Measurements from ENCODE around the gene DDX50.
"Not testable (repeated sequence)": the region's sequence is repeated elsewhere in the genome, so short reads cannot be mapped to it uniquely, and the experiment has no call there.

Gene DDX50

DNA sequence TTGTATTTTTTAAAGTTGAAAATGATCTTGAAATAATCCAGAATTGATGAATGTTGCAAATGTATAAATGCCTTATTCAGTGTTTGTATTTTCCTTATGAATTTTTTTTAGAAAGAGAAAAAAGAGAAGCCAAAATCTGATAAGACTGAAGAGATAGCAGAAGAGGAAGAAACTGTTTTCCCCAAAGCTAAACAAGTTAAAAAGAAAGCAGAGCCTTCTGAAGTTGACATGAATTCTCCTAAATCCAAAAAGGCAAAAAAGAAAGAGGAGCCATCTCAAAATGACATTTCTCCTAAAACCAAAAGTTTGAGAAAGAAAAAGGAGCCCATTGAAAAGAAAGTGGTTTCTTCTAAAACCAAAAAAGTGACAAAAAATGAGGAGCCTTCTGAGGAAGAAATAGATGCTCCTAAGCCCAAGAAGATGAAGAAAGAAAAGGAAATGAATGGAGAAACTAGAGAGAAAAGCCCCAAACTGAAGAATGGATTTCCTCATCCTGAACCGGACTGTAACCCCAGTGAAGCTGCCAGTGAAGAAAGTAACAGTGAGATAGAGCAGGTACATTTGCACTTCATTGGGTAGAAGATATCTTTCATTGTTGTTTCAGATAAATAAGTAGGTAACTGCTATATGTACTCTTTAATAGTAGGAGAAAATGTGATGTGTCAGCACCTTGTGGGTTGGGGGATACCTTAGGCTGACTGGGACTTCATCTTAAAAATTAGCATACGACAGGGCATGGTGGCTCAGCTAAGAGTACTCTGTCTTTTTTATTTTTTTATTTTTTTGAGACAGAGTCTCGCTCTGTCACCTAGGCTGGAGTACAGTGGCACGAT, 58.8 kb downstream of the DDX50 start:
- H4K20me1 ChIP-seq (ENCODE audit: insufficient read depth, low read length, poor library complexity, severe bottlenecking), result peaks cover 53% of the 10 kb centered on the region

DNA sequence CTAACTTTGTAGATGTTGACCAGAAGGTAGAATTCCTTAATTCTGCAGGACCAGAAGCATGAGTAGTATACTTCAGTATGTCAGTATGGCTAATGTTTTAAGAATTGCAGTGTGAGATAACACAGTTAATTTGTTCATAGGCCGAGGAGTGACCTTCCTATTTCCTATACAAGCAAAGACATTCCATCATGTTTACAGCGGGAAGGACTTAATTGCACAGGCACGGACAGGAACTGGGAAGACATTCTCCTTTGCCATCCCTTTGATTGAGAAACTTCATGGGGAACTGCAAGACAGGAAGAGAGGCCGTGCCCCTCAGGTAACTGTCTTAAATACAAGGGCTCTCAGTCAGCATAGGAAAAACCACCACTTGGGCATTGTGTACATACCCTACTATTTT, 62.0 kb downstream of the DDX50 start:
- H3F3A ChIP-seq (ENCODE audit: low read depth), result no peaks in the 10 kb centered on the region
- H2AFZ ChIP-seq (ENCODE audit: low read length), result no peak overlapping the region
- no peaks in the 10 kb centered on the region for H3K9me2 ChIP-seq (replicated peaks; ENCODE audit: low read depth, low read length)
- H3K4me1 ChIP-seq (ENCODE audit: insufficient read depth, low read length, poor library complexity, severe bottlenecking), result peaks cover 28% of the 10 kb centered on the region
- no peak overlapping the region for H3K4me3 ChIP-seq (ENCODE audit: low read length, poor library complexity, severe bottlenecking)
- H4K20me1 ChIP-seq (ENCODE audit: insufficient read depth, low read length, poor library complexity, severe bottlenecking), result peaks cover 35% of the 10 kb centered on the region
- H3K9ac ChIP-seq (ENCODE audit: low read depth, low read length, poor library complexity, severe bottlenecking), result no peak overlapping the region
- H3K79me2 ChIP-seq (ENCODE audit: insufficient read depth, low read length), result peaks cover 51% of the 10 kb centered on the region
- H3K9me3 ChIP-seq (ENCODE audit: insufficient read depth, low read depth, low read length), result no peaks in the 10 kb centered on the region
- no peaks in the 10 kb centered on the region for H3K27me3 ChIP-seq (ENCODE audit: insufficient read depth, low read length, poor library complexity, severe bottlenecking)
- peaks cover 67% of the 10 kb centered on the region for H3K36me3 ChIP-seq (ENCODE audit: insufficient read depth, low read length)
- no peak for TF ChIP-seq EZH2phosphoT487 (IDR thresholded peaks at IDR 0.05; ENCODE audit: borderline replicate concordance)
- TF ChIP-seq, protein P1, sequence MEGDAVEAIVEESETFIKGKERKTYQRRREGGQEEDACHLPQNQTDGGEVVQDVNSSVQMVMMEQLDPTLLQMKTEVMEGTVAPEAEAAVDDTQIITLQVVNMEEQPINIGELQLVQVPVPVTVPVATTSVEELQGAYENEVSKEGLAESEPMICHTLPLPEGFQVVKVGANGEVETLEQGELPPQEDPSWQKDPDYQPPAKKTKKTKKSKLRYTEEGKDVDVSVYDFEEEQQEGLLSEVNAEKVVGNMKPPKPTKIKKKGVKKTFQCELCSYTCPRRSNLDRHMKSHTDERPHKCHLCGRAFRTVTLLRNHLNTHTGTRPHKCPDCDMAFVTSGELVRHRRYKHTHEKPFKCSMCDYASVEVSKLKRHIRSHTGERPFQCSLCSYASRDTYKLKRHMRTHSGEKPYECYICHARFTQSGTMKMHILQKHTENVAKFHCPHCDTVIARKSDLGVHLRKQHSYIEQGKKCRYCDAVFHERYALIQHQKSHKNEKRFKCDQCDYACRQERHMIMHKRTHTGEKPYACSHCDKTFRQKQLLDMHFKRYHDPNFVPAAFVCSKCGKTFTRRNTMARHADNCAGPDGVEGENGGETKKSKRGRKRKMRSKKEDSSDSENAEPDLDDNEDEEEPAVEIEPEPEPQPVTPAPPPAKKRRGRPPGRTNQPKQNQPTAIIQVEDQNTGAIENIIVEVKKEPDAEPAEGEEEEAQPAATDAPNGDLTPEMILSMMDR (conservative IDR thresholded peaks at IDR 0.05; ENCODE audit: low read length), result no peak
- no peak overlapping the region for H3K4me2 ChIP-seq (ENCODE audit: low read depth, low read length, poor library complexity, severe bottlenecking)

More for the DNA sequence above, 58.8 kb downstream of the DDX50 start:
- Histone ChIP-seq H2AFZ (ENCODE audit: low read length) (no peak overlapping the region), H3K9ac (ENCODE audit: low read depth, low read length, poor library complexity, severe bottlenecking) (peak overlapping the region; percentile 33), H3K4me2 (ENCODE audit: low read depth, low read length, poor library complexity, severe bottlenecking) (peak overlapping the region; percentile 89), H3K36me3 (ENCODE audit: insufficient read depth, low read length) (peaks cover 38% of the 10 kb centered on the region), H3F3A (ENCODE audit: low read depth) (no peaks in the 10 kb centered on the region), H3K4me3 (ENCODE audit: low read length, poor library complexity, severe bottlenecking) (peak overlapping the region; percentile 60), H3K4me1 (ENCODE audit: insufficient read depth, low read length, poor library complexity, severe bottlenecking) (peaks cover 39% of the 10 kb centered on the region), H3K9me3 (ENCODE audit: insufficient read depth, low read depth, low read length) (no peaks in the 10 kb centered on the region), H3K9me2 (replicated peaks; ENCODE audit: low read depth, low read length) (no peaks in the 10 kb centered on the region), H3K79me2 (ENCODE audit: insufficient read depth, low read length) (peaks cover 74% of the 10 kb centered on the region), H3K27me3 (ENCODE audit: insufficient read depth, low read length, poor library complexity, severe bottlenecking) (no peaks in the 10 kb centered on the region)
- no peak for TF ChIP-seq EZH2phosphoT487 (IDR thresholded peaks at IDR 0.05; ENCODE audit: borderline replicate concordance)
- TF ChIP-seq, protein P1 (conservative IDR thresholded peaks at IDR 0.05; ENCODE audit: low read length), result no peak

DNA sequence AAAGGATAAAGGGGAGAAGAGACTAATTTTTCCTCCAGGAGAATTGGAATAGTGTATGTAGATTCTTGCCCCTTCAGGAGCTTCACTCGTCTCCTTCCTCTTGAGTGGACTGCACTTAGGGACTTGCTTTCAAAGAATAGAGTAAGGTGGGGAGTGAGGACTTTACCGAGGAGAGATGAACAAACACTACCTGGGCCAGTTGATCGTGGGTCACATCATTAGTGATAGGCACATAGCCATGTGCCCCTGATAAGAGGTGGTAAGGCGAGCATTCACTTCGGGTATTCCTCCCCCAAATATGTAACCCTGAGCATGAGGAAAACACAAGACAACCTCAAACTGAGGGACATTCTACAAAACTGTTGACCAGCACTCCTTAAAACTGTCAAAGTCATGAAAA, 72.9 kb downstream of the DDX50 start:
- no peaks in the 10 kb centered on the region for H3K4me1 ChIP-seq (ENCODE audit: insufficient read depth, low read length, poor library complexity, severe bottlenecking)
- TF ChIP-seq, protein P1 (conservative IDR thresholded peaks at IDR 0.05; ENCODE audit: low read length), result no peak
- TF ChIP-seq EZH2phosphoT487 (IDR thresholded peaks at IDR 0.05; ENCODE audit: borderline replicate concordance), result no peak
- H3K9ac ChIP-seq (ENCODE audit: low read depth, low read length, poor library complexity, severe bottlenecking), result no peak overlapping the region
- no peaks in the 10 kb centered on the region for H4K20me1 ChIP-seq (ENCODE audit: insufficient read depth, low read length, poor library complexity, severe bottlenecking)
- no peaks in the 10 kb centered on the region for H3K27me3 ChIP-seq (ENCODE audit: insufficient read depth, low read length, poor library complexity, severe bottlenecking)
- H3F3A ChIP-seq (ENCODE audit: low read depth), result no peaks in the 10 kb centered on the region
- no peak overlapping the region for H3K4me2 ChIP-seq (ENCODE audit: low read depth, low read length, poor library complexity, severe bottlenecking)
- no peak overlapping the region for H3K4me3 ChIP-seq (ENCODE audit: low read length, poor library complexity, severe bottlenecking)
- H3K36me3 ChIP-seq (ENCODE audit: insufficient read depth, low read length), result peaks cover 93% of the 10 kb centered on the region
- H3K9me2 ChIP-seq (replicated peaks; ENCODE audit: low read depth, low read length), result no peaks in the 10 kb centered on the region
- H2AFZ ChIP-seq (ENCODE audit: low read length), result no peak overlapping the region
- H3K79me2 ChIP-seq (ENCODE audit: insufficient read depth, low read length), result no peaks in the 10 kb centered on the region
- no peaks in the 10 kb centered on the region for H3K9me3 ChIP-seq (ENCODE audit: insufficient read depth, low read depth, low read length)

DNA sequence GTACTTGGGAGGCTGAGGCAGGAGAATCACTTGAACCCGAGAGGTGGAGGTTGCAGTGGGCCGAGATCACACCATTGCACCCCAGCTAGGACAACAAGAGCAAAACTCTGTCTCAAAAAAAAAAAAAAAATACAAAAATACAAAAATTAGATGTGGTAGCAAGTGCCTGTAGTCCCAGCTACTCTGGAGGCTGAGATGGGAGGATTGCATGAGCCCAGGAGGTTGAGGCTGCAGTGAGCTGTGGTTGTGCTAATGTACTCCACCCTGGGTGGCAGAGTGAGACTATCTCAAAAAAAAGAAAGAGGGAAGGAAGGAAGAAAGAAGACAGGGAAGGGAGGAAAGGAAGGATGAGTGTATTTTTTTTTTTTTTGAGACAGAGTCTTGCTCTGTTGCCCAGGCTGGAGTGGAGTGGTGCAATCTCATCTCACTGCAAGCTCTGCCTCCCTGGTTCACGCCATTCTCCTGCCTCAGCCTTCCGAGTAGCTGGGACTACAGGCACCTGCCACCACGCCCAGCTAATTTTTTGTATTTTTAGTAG, 74.9 kb downstream of the DDX50 start:
- H3K9me2 ChIP-seq (replicated peaks; ENCODE audit: low read depth, low read length); H3K79me2 ChIP-seq (ENCODE audit: insufficient read depth, low read length); H4K20me1 ChIP-seq (ENCODE audit: insufficient read depth, low read length, poor library complexity, severe bottlenecking); H3K9me3 ChIP-seq (ENCODE audit: insufficient read depth, low read depth, low read length); H2AFZ ChIP-seq (ENCODE audit: low read length); H3F3A ChIP-seq (ENCODE audit: low read depth); H3K9ac ChIP-seq (ENCODE audit: low read depth, low read length, poor library complexity, severe bottlenecking); H3K4me3 ChIP-seq (ENCODE audit: low read length, poor library complexity, severe bottlenecking); H3K4me1 ChIP-seq (ENCODE audit: insufficient read depth, low read length, poor library complexity, severe bottlenecking); H3K4me2 ChIP-seq (ENCODE audit: low read depth, low read length, poor library complexity, severe bottlenecking); H3K27me3 ChIP-seq (ENCODE audit: insufficient read depth, low read length, poor library complexity, severe bottlenecking): not testable (repeated sequence)
- peaks cover 87% of the 10 kb centered on the region for H3K36me3 ChIP-seq (ENCODE audit: insufficient read depth, low read length)

DNA sequence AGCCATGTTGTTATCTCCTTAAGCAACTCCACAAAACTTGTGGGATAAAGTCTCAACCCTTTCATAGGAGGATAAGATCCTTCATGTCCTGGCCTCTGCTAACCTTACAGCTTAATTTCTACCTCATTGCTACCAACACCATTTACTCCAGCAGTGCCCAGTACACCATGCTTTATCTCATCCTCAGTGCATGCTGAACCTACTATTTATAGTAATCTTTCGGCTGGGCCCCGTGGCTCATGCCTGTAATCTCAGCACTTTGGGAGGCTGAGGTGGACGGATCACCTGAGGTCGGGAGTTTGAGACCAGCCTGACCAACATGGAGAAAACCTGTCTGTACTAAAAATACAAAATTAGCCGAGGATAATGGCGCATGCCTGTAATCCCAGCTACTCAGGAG, 78.6 kb downstream of the DDX50 start:
- not testable (repeated sequence) for H3K4me2 ChIP-seq (ENCODE audit: low read depth, low read length, poor library complexity, severe bottlenecking); H4K20me1 ChIP-seq (ENCODE audit: insufficient read depth, low read length, poor library complexity, severe bottlenecking); H3K9ac ChIP-seq (ENCODE audit: low read depth, low read length, poor library complexity, severe bottlenecking); H2AFZ ChIP-seq (ENCODE audit: low read length); H3K9me3 ChIP-seq (ENCODE audit: insufficient read depth, low read depth, low read length); H3K9me2 ChIP-seq (replicated peaks; ENCODE audit: low read depth, low read length); H3K79me2 ChIP-seq (ENCODE audit: insufficient read depth, low read length); H3F3A ChIP-seq (ENCODE audit: low read depth); H3K4me3 ChIP-seq (ENCODE audit: low read length, poor library complexity, severe bottlenecking); H3K4me1 ChIP-seq (ENCODE audit: insufficient read depth, low read length, poor library complexity, severe bottlenecking); H3K27me3 ChIP-seq (ENCODE audit: insufficient read depth, low read length, poor library complexity, severe bottlenecking)
- peaks cover 85% of the 10 kb centered on the region for H3K36me3 ChIP-seq (ENCODE audit: insufficient read depth, low read length)

All from Loucy (cell line).